ENCODE data around the gene BAHCC1.
A peak's percentile ranks its signal among the peaks of the same experiment; 100 is the strongest.

BAHCC1 gene

GRCh38 chr17:81440051-81440471 is 44.8 kb downstream of the BAHCC1 start:
- H3K27ac Mint-ChIP-seq = no peak overlapping the region
- H3K27me3 Mint-ChIP-seq = no peaks in the 10 kb centered on the region
- H3K4me1 Mint-ChIP-seq (ENCODE audit: low read depth) = peaks cover 5% of the 10 kb centered on the region
- no peaks in the 10 kb centered on the region for H3K9me3 Mint-ChIP-seq (ENCODE audit: low read depth)
- no peak overlapping the region for H3K4me3 Mint-ChIP-seq
- no peaks in the 10 kb centered on the region for H3K36me3 Mint-ChIP-seq

DNA sequence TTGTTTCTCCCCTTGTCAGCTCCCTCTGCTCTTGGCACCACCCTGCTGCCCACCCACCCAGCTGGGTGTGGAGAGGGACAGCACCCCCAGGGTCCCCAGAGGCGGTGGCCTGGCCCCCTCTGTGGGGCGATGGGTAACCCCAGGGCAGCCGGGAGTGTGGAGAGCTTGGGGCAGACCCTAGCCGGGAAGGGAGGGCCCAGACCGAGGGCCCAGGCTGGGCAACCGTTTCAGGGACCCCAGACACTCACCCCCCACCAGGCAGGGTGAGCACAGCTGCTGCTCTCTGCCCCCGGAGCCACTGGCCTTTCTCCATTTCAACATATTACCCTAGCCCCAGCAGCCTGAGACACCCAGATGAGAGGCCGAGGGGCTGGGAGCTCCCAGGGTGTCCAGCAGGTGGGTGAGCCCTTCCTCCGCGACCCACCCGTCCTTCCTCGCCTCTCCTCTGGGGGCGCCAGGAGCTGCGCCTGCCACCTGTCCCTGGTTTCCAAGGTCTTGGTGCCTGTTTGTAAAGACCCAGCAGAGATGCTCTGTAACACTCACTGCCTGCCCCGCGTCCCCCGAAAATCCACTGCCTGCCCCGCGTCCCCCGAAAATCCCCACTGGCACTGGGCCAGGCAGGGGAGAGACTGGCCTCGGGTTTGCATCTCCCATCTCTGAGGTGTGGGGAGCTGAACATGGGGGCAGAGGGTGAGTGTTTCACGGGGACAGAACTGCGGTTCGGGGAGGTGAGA is 45.4 kb downstream of the BAHCC1 start:
- H3K9me3 Mint-ChIP-seq (ENCODE audit: low read depth) = no peaks in the 10 kb centered on the region
- no peaks in the 10 kb centered on the region for H3K27me3 Mint-ChIP-seq
- H3K4me1 Mint-ChIP-seq (ENCODE audit: low read depth) = peaks cover 5% of the 10 kb centered on the region
- no peak overlapping the region for H3K27ac Mint-ChIP-seq
- no peak overlapping the region for H3K4me3 Mint-ChIP-seq
- H3K36me3 Mint-ChIP-seq = no peaks in the 10 kb centered on the region

GRCh38 chr17:81442791-81443190 is 47.5 kb downstream of the BAHCC1 start:
- Mint-ChIP-seq H3K4me1 (ENCODE audit: low read depth) (peaks cover 5% of the 10 kb centered on the region), H3K36me3 (no peaks in the 10 kb centered on the region), H3K9me3 (ENCODE audit: low read depth) (no peaks in the 10 kb centered on the region), H3K27ac (no peak overlapping the region), H3K27me3 (no peaks in the 10 kb centered on the region), H3K4me3 (no peak overlapping the region)

- Mint-ChIP-seq H3K36me3 (no peaks in the 10 kb centered on the region), H3K27me3 (no peaks in the 10 kb centered on the region), H3K27ac (no peak overlapping the region), H3K4me1 (ENCODE audit: low read depth) (peaks cover 4% of the 10 kb centered on the region), H3K4me3 (no peak overlapping the region), H3K9me3 (ENCODE audit: low read depth) (no peaks in the 10 kb centered on the region)
Measured at GRCh38 chr17:81443269-81443668, 48.0 kb downstream of the BAHCC1 start.

GRCh38 chr17:81444610-81445339 is 49.5 kb downstream of the BAHCC1 start:
- Mint-ChIP-seq H3K4me3 (no peak overlapping the region), H3K36me3 (no peaks in the 10 kb centered on the region), H3K9me3 (ENCODE audit: low read depth) (no peaks in the 10 kb centered on the region), H3K27me3 (no peaks in the 10 kb centered on the region), H3K27ac (no peak overlapping the region), H3K4me1 (ENCODE audit: low read depth) (no peaks in the 10 kb centered on the region)

GRCh38 chr17:81445642-81446503 is 50.6 kb downstream of the BAHCC1 start:
- Mint-ChIP-seq H3K4me3 (no peak overlapping the region), H3K4me1 (ENCODE audit: low read depth) (no peaks in the 10 kb centered on the region), H3K27ac (no peak overlapping the region)

DNA sequence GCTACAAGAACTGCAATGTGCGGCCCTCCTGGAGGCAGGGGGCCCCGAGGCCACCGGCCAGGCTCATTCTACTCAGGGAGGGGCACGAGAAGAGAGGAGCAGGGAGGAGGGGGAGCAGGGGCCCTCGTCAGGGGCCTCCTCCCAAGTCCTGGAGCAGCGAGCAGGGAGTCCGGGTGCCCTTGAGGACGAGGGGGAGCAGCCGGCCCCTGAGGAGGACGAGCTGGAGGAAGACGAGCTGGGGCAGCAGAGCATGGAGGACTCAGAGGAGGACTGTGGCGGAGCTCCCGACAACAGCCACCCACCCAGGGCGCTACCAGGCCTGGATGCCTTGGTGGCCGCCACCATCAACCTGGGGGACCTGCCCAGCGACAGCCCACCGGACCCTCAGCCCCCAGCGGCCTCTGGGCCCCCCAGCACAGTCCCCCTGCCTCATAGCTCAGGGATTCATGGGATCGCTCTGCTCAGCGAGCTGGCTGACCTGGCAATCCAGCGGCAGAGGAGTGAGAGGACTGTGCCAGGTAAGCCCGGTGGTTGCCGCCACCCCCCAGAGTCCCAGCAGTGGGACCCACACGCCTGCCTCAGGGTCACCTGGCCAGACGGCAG is 52.2 kb downstream of the BAHCC1 start:
- H3K9me3 Mint-ChIP-seq (ENCODE audit: low read depth) = no peaks in the 10 kb centered on the region
- H3K27me3 Mint-ChIP-seq = no peaks in the 10 kb centered on the region
- H3K27ac Mint-ChIP-seq = no peak overlapping the region
- no peaks in the 10 kb centered on the region for H3K4me1 Mint-ChIP-seq (ENCODE audit: low read depth)
- H3K4me3 Mint-ChIP-seq = no peak overlapping the region
- H3K36me3 Mint-ChIP-seq = no peaks in the 10 kb centered on the region

More at GRCh38 chr17:81445642-81446503, 50.6 kb downstream of the BAHCC1 start:
- Mint-ChIP-seq H3K9me3 (ENCODE audit: low read depth) (no peaks in the 10 kb centered on the region), H3K27me3 (no peaks in the 10 kb centered on the region), H3K36me3 (no peaks in the 10 kb centered on the region)

- peaks cover 4% of the 10 kb centered on the region for H3K4me1 Mint-ChIP-seq (ENCODE audit: low read depth)
- no peaks in the 10 kb centered on the region for H3K9me3 Mint-ChIP-seq (ENCODE audit: low read depth)
- no peaks in the 10 kb centered on the region for H3K27me3 Mint-ChIP-seq
- H3K4me3 Mint-ChIP-seq = no peak overlapping the region
- no peaks in the 10 kb centered on the region for H3K36me3 Mint-ChIP-seq
- H3K27ac Mint-ChIP-seq = no peak overlapping the region
Measured at GRCh38 chr17:81448442-81448841, 53.2 kb downstream of the BAHCC1 start.

GRCh38 chr17:81448950-81449349 is 53.7 kb downstream of the BAHCC1 start:
- H3K4me3 Mint-ChIP-seq = no peak overlapping the region
- H3K9me3 Mint-ChIP-seq (ENCODE audit: low read depth) = no peaks in the 10 kb centered on the region
- peaks cover 6% of the 10 kb centered on the region for H3K4me1 Mint-ChIP-seq (ENCODE audit: low read depth)

DNA sequence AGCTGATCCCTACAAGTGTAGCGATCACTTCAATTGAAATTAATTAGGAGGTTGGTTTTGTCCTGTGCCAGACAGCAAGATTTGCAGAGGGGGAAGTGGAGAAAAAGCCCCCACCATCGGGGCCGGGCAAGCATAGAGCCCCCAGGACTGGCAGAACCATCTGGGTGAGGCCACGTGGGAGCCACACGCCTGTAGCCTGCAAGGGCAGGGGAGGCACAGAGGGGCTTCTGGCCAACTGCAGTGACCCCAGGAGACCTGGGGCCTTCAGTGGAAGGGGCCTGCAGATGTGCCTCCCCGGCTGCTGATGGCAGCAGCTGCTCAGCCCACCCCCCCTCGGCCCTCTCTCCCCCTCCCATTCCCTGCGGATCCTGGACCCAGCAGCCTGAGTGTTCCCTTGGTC is 54.1 kb downstream of the BAHCC1 start:
- peaks cover 8% of the 10 kb centered on the region for H3K4me1 Mint-ChIP-seq (ENCODE audit: low read depth)
- no peaks in the 10 kb centered on the region for H3K9me3 Mint-ChIP-seq (ENCODE audit: low read depth)
- no peaks in the 10 kb centered on the region for H3K27me3 Mint-ChIP-seq
- H3K36me3 Mint-ChIP-seq = no peaks in the 10 kb centered on the region
- H3K4me3 Mint-ChIP-seq = no peak overlapping the region
- no peak overlapping the region for H3K27ac Mint-ChIP-seq

More at GRCh38 chr17:81448950-81449349, 53.7 kb downstream of the BAHCC1 start:
- Mint-ChIP-seq H3K27me3 (no peaks in the 10 kb centered on the region), H3K27ac (no peak overlapping the region), H3K36me3 (no peaks in the 10 kb centered on the region)

DNA sequence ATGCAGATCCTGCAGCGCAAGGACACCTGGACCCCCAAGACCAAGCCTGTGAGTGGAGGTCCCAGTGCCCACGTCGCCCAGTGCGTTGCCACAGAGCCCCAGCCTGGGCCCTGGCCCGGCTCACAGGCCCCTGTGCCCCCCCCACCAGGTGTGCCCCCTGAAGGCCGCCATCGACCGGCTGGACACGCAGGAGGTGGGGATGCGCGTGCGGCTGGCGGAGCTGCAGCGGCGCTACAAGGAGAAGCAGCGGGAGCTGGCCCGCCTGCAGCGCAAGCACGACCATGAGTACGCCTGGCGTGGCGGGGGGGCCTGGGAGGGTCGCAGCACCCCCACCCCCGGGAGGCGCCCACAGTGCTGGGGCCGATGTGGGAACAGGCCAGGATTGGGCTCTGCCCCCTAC is 56.6 kb downstream of the BAHCC1 start:
- Mint-ChIP-seq H3K4me1 (ENCODE audit: low read depth) (peaks cover 8% of the 10 kb centered on the region), H3K36me3 (no peaks in the 10 kb centered on the region), H3K27me3 (no peaks in the 10 kb centered on the region), H3K9me3 (ENCODE audit: low read depth) (no peaks in the 10 kb centered on the region), H3K27ac (no peak overlapping the region), H3K4me3 (no peak overlapping the region)

DNA sequence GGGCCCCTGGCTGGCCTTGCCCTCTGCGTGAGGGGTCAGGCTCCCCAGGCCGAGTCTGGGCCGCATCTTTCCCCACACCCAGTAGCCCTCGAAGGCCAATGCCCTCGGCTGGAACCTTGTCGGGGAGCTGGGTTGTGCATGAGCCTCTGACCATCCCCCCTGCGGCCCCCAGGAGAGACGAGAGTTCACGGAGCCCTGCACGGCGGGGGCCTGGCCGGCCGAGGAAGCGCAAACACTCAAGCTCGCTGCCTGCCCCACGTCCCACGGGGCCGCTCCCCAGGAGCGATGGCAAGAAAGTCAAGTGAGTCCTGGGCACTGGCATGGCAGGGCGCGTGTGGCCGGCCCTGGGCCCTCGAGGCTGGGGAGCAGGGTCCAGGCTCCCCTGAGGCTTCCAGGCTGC is 57.3 kb downstream of the BAHCC1 start:
- Mint-ChIP-seq H3K36me3 (no peaks in the 10 kb centered on the region), H3K9me3 (ENCODE audit: low read depth) (no peaks in the 10 kb centered on the region), H3K27ac (no peak overlapping the region), H3K4me1 (ENCODE audit: low read depth) (peaks cover 8% of the 10 kb centered on the region), H3K4me3 (no peak overlapping the region), H3K27me3 (no peaks in the 10 kb centered on the region)

GRCh38 chr17:81453076-81453475 is 57.8 kb downstream of the BAHCC1 start:
- Mint-ChIP-seq H3K4me3 (peak overlapping the region; percentile 30), H3K27me3 (no peaks in the 10 kb centered on the region), H3K27ac (no peak overlapping the region), H3K4me1 (ENCODE audit: low read depth) (peaks cover 8% of the 10 kb centered on the region), H3K9me3 (ENCODE audit: low read depth) (no peaks in the 10 kb centered on the region), H3K36me3 (no peaks in the 10 kb centered on the region)

DNA sequence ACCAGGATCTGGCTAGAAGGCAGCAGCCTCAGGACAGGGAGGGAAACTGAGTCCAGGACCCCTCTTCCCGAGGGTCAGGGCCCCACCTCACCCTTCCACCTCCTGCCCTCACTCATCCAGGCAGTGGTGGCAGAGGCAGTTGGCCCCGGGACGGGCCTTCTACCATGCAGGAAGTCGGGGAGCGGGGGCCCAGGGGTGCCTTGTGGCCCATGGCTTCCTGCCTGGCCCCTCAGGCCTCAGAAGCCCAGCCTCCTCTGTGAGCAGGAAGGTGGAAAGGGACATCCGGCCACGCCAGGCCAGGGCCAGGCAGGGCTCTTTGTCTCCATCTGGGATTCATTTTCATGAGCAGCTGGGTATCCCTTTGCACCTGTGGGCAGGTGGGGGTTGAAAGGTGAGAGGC is 58.5 kb downstream of the BAHCC1 start:
- Mint-ChIP-seq H3K9me3 (ENCODE audit: low read depth) (no peaks in the 10 kb centered on the region), H3K27me3 (no peaks in the 10 kb centered on the region), H3K4me1 (ENCODE audit: low read depth) (peaks cover 8% of the 10 kb centered on the region), H3K36me3 (no peaks in the 10 kb centered on the region), H3K4me3 (no peak overlapping the region), H3K27ac (no peak overlapping the region)

GRCh38 chr17:81454473-81454872 is 59.2 kb downstream of the BAHCC1 start:
- Mint-ChIP-seq H3K27ac (no peak overlapping the region), H3K27me3 (no peaks in the 10 kb centered on the region), H3K4me3 (no peak overlapping the region), H3K36me3 (no peaks in the 10 kb centered on the region), H3K4me1 (ENCODE audit: low read depth) (peaks cover 8% of the 10 kb centered on the region), H3K9me3 (ENCODE audit: low read depth) (no peaks in the 10 kb centered on the region)
